HG02970 (cell line): ENCODE measurements around the gene ARPC5.

ENCODE experiments used
- ATAC-seq: cut with Tn5 transposase; IDR thresholded peaks from one replicate; pipeline ENCODE4 v1.9.1; 2021; ENCODE audit warnings: mild to moderate bottlenecking, moderate library complexity, moderate number of reproducible peaks; ENCODE audit not compliant: unreplicated experiment, low FRiP score

Gene ARPC5

DNA sequence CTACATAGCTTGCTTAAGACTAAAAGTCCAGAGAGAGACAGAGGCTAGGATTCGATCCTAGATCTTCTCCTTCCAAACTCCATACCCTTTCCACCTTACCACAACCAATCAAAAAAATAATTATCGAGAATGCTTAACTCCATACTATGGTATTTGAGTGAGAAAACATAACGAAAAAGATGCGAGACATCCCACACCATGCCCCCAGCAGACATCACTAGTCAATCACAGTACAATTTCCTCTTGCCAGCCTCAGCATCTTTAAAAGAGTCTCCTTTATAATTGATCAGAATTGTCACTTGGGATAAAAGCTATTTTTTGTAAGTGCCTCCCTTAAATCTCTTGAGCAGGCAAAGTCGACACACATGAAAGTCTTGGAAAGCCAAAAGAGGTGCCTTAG, 46.2 kb downstream of the ARPC5 start:
- no peak for ATAC-seq

DNA sequence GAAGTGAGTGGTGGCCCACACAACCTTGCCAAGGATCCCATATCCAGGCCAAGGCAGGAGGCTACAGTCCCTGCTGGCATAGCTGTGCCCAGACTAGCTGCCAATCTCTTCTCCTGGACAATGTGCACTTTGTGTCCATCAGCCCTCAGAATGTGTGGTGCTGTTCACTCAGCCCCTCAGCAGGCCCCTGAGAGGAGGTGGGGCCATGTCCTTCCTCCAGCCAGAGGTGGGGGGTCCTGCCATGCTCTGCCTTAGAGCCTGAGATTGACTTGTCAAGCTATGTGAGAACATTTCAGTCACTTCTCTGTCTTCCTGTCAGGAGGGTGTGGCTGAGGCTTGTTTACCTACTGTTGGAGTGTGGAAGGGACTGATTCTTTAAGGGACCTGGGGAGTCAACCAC, 46.8 kb downstream of the ARPC5 start:
- no peak for ATAC-seq

DNA sequence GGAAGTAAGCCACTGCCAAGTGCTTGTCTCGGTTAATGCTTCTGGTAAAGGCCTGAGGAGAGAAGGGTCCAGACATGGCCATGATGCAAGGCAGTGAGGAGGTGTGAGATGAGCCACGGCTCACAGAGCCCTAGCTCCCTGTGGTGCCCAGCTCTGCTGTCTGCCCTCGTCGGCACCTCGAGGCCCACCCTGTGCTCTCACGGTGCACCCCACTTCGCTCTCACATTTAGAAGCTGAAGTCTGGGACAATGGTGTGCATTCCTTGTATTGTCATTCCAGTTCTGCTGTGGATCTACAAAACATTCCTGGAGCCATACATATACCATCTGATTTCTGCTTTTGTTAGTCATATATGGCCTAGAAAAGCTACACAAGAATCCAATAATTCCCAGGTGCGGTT, 48.7 kb downstream of the ARPC5 start:
- no peak for ATAC-seq

DNA sequence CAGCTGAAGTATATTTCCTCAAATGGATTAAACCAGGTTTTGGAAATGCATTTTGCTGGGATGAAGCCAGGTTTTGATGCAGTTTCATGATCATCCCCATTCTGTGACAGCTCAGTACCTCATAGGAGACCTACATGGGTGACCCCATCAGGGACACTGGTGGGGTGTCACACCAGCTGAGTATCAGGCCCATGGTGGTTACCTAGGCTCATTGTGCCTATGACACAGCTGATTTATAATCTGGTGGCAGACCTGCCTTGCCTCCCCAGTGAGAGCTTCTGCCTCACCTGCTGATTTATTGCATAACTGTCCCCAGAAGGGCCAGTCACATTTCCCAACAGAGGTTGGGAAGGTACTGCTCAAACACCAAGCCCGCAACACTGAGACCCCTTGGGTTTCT, 49.1 kb downstream of the ARPC5 start:
- ATAC-seq, result no peak

DNA sequence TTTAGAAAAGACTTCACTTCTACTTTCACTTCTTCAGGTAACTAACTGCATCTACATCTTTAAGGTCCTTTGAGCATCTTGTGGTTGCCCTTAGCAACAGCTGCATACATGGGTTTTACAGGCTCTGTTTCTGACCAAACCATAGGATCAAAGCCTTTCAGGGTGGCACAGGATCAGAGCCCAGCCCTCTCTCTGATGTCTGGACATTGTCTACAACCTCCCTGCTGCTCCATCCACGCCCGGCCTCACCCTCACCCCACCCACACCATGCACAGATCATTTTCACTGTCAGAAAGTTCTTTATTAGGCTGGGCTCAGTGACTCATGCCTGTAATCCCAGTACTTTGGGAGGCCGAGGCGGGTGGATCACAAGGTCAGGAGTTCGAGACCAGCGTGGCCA, 50.5 kb downstream of the ARPC5 start:
- ATAC-seq, result no peak

DNA sequence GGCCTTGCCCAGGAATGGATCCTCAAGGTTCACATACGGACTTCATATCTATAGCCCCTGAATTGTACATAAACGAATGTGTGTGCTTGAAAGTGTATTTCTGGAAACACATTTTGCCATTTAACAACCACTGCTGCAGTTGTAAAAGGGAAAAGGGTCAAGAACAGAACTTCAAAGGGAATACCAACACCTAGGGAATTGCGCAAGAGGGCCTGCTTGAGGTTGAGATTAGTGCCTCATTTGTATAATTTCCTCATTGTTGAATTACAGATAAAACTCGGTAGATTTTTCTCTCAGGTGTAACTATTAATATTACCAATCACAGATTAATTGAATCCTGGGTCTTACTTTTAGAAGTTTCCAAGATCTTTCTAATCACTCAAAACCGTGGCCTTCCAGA, 51.4 kb downstream of the ARPC5 start:
- no peak for ATAC-seq

DNA sequence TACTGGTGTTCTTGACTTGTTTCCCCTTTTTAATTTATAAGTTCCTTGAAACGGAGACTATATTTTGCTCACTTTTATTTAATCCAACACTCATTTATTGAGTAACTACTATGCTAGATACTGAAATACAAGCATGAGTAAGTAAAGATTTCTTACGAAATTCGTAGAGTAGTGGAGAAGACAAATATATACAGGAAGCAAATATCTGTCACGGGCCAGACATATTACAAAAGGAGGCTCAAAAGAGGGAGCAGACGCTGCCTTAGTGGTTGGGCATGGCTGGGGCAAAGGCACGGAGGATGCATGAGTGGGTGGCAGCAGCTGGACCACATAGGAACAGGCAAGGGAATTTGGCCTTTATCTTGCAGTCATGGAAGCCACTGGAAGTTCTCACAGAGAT, 52.1 kb downstream of the ARPC5 start:
- no peak for ATAC-seq

DNA sequence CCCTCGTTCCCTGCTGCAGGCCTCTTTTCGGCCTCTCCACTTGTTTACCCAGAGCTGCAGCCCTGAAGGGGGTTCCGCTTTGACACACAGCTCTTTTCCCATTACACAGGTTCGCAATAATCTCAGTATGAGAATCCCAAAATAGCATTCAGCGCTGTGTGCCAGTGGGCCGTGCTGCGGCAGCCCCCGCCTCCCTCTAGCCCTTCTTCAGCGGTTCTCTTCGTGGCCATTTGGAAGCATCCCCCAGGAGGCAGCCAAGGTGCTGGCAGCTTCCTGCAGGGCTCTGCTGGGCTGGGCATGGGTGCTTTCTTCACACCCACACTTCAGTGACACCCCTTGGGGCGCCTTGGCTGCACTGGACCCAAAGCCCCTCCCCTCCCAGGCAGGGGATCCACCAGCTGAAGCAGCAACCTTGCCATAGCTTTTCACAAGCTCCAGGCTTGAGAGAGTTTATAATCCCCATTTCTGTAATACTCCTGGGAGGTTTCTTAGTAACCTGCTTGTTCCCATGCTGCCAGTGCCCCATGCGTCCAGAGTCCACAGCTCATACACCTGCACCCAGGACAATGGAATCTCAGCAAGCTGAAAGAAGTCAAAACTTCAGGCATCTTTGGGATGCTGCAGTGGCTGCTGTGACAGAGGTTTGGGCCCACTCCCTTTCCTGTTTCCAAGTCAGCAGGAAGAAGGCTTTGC, 53.4 kb downstream of the ARPC5 start:
- no peak for ATAC-seq

DNA sequence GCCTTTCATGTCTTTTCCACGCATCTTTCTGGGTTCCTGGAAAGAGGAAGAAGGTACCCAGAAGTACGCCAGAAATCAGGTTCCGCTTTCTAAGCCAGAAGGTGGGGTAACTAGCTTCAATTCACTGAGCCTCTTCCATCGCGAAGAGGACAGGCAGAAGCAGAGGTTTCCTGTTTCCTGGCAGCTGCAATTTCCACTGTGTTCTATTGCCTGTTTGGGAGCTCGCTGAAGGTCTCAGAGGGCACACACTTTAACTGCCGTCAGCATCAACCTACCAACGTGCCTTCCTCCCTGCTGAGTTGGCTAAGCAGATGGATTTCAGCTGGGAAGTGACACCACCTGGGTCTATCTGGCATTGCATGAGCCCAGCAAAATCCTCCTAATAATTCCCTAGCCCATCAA, 55.3 kb downstream of the ARPC5 start:
- ATAC-seq, result no peak

DNA sequence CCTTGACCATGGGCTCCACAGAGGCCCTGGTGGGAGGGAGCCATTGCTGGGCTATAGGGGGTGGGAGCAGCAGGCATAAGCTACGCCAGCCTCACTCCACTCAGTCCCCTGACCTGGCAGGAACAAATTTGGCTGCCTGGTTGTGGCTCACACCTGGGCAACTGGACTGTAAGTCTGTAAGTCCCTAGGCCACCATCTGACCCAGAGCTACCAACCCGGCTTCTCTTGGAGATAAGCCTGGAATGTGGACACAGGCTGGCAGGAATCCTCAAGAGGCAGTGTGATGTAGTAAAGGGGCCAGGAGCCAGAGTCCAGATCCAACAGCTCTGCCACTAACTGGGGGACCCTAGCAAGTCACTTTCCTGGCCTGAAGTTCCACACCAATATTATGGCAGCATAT, 56.7 kb downstream of the ARPC5 start:
- no peak for ATAC-seq

DNA sequence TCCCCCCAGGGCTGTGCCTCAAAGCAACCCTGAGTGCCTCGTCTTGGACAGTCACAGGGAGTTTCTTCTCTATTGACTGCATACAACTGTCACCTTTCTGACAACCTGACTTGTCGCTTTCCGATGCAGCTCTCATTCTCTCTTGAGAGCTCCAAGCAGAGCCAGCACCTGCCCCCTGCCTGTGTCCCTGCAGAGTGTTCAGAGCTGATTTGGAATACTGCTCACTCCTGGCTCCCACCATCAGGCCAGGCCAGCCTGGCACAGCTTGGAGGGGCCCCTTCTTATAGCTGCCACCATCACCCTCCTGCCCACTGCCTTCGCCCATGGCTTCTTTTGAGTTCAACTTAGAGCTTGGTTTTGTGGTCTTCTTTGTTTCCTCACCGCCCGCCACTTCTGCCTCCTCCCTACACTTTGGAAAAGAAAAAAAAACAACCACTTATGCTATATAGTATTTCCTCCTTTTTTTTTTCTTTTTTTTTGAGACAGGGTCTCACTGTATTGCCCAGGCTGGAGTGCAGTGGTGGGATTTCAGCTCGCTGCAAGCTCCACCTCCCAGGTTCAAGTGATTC, 57.6 kb downstream of the ARPC5 start:
- ATAC-seq, result no peak

DNA sequence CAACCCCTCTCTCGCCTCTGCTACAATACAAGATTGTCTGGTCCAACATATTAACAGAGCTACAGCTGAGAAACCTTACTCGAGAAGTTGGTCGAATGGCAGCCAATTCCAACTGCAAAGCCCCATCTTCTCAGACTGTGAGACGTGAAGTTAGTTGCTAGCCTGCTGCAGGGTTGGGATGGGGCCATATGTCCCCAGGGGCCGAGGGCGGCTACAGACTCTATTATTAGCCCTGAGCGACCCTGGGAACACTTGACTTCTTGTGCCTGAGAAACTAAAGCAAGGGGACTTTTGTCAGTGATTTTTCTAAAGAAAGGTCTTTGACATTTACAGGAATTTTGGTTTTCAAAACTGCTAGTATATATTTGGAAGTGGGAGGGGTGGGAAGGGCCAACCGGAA, 59.0 kb downstream of the ARPC5 start:
- no peak for ATAC-seq

DNA sequence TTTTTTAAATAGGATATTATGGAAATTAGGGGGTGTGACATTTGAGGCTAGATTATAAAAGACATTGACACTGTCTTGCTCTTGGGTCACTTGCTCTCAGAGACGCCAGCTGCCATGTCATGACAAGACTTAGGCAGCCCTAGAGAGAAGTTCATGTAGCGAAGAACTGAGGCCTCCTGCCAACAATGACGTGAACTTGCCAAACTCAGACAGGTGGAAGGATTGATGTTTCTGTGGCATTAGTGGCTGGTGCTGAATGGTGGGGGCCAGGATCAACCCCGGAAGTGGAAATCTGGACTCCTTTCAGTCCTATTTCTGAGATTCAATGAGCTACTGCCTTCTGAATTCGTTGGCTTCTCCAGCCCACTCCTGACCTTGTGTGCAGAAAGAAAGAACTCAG, 60.0 kb downstream of the ARPC5 start:
- no peak for ATAC-seq

DNA sequence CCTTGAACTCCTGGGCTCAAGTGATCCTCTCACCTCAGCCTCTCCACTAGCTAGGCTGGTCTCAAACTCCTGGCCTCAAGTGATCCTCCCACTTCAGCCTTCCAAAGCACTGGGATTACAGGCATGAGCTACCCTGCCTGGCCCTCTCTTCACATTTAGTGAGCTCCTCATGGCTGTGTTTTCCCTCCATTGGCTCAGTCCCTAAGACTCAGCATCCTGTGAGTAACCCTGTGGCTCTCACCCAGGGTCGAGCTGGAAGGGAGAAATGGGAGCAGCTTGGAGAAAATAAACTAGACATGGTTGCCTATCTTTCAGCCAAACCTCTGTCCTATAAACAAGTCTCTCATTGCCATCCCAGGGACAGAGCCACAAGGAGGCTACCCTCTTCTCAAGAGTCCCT, 62.9 kb downstream of the ARPC5 start:
- no peak for ATAC-seq

DNA sequence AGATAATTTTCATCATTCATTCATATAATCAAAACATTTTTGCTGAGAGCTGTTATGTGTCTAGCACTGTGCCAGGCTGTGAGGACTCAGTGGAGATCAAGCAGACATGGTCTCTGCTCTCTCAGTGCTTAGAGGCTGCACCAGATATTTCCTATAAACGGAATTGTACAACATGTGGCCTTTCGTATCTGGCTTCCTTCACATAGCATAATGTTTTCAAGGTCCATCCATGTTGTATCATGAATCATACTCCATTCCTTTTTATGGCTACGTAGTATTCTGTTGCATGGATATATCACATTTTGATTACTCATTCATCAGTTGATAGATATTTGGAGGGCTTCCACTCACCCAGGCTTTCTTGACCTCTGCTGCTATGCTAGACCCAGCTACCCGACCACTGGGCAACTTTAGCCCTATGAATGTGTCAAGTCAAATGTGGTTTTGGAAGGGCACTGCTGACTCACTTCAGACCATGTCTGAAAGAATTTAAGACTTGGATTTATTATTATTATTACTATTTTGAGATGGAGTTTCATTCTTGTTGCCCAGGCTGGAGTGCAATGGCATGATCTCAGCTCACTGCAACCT, 63.8 kb downstream of the ARPC5 start:
- ATAC-seq, result no peak
